Nucleus accumbens (tissue), 56 donors: Measurements from ENCODE around the gene ATAD3B.
"Not testable (repeated sequence)": the region's sequence is repeated elsewhere in the genome, so short reads cannot be mapped to it uniquely, and the experiment has no call there.

Experiments
- DNase-seq, 56 donors: peaks; one replicate each; lab custom pipeline; 2025; lab: John Stamatoyannopoulos, UW

Gene ATAD3B

DNA sequence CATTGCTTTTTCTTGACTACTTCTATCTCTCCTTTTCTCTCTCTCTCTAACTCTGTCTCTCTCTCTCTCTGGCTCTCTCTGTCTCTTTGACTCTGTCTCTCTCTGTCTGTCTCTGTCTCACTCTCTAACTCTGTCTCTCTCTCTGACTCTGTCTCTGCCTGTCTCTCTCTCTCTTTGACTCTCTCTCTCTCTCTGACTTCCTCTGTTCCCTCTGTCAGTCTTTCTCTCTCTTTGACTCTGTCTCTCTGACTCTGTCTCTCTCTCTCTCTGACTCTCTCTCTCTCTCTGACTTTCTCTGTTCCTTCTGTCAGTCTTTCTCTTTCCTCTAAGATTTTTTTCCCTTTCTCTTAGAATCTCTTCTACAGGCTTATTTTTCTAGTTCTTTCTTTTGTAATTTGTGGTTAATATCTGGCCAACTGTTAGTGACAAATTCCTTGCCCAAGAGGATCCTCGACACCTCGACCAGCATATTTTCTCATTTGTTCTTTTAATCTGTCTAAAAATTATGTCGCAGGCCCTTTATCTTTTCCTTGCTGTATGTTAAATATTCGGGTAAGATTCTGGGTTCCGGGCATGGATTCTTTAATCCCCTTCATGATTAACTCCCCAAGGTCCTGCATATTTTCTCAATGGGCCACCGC, 22.3 kb upstream of the ATAD3B start, which contains the start of gene ATAD3C:
Gene ATAD3C (plus strand): TSS at position 591 of the 641 bp plus-strand sequence. CDS start 995 bp downstream, outside the sequence.
- DNase-seq, result no peak

DNA sequence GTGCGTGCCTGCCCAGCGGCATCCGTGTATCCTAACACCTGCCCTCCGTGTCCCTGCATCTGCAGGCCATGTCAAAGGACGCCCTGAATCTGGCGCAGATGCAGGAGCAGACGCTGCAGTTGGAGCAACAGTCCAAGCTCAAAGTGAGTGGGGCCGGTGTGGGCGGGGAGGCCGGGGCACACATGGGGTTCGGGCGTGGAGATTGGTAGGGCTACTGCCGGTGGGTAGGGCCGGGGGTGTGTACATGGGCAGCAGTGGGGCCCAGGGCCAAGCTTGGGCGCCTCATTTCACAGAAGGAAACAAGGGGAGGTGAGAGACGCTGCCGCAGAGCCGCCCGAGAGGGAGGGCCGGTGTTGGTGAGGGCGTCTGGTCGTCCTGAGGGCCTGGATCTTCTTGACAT, 20.9 kb upstream of the ATAD3B start:
- not testable (repeated sequence) for DNase-seq

DNA sequence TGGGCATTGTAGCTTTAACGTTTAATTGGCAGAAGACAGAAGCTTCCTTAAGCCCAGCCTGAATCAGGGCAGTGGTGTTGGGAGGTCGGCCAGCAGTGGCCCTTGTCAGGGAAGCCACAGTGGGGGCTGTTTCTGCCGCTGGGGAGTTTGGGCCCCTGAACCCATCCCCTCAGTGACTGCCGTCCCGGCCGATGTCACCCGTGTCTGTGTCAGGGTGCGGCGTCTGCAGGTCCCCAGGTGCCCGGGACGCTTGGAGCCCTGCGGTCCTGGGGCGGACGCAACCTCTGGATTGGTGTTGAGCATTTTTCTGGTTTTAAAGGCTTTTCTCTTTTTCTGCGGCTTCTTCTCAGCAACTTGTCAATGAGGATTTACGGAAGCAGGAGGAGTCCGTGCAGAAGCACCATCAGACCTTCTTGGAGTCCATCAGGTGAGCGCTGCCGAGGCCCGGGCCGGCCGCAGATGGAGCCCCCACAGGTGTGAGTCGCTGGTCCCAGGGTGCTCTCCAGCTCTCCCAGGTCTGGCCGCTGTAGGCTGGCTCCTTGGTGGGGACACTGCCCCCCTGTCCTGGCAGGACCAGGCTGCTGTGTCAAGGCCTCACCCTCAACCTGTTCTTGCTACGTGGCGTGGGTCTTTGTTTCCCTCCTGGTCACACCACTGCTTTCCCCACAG, 19.7 kb upstream of the ATAD3B start:
- DNase-seq, result no peak

DNA sequence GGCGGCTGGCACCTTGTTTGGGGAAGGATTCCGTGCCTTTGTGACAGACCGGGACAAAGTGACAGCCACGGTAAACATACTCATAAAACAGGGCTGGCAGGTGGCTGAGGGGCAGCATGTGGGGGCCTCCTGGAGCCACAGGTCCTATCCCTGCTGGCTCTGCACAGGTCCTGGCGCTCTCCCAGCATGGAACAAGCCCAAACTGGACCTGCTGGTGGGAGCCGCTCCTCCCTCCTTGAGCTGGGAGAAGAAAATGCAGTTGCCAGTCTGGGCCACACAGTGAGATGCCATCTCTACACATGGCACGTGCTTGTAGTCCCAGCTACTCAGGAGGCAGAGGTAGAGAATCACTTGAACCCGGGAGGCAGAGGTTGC, 19.2 kb upstream of the ATAD3B start:
- DNase-seq, result not testable (repeated sequence)

GRCh38 chr1:1452882-1453281, 18.7 kb upstream of the ATAD3B start:
- DNase-seq, result no peak

- not testable (repeated sequence) for DNase-seq
Observed at GRCh38 chr1:1454286-1455056, 17.1 kb upstream of the ATAD3B start.

DNA sequence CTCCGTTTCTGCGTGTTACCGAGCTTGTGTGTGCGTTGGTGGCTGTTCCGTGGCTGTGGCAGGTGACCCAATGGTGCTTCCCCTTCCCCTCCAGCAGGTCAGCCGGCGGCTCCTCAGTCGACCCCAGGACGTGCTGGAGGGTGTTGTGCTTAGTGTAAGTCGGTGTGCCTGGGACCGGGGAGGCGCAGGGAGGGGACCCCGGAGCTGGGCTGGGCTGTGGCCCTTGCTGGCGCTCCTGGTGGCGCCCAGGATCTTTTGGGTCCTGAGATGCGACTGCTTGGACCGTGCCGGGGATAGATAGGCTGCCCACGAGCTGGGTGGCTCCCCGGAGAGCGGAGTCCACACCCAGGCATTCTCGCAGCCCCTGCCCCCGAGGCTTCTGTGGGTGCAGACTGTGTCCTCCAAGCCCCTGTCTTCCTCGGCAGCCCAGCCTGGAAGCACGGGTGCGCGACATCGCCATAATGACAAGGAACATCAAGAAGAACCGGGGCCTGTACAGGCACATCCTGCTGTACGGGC, 16.1 kb upstream of the ATAD3B start:
- no peak for DNase-seq

GRCh38 chr1:1455934-1456333, 15.6 kb upstream of the ATAD3B start:
- DNase-seq, result not testable (repeated sequence)

- DNase-seq, result not testable (repeated sequence)
Observed at GRCh38 chr1:1456683-1457255, 14.8 kb upstream of the ATAD3B start.

GRCh38 chr1:1459156-1459555, 12.4 kb upstream of the ATAD3B start:
- not testable (repeated sequence) for DNase-seq

DNA sequence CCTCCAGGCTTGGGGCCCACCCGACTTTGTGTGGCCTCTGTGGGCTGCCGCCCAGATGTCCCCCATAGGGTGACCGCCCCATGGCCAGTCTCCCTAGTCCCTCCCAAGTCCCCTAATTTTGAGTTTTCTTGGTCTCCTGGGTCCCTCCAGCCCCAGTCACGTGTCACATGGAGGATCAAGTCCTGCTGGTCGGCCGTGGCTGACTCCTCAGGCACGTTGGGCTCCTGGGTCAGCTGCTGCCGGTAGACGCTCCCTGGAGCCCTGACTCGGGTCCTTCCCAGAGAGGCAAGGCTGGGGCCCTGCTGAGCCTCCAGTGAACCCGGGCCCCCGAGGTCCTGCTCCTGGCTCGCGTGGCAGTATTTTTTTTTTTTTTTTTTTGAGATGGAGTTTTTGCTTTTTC, 11.9 kb upstream of the ATAD3B start:
- not testable (repeated sequence) for DNase-seq

GRCh38 chr1:1460540-1461130, 10.9 kb upstream of the ATAD3B start:
- DNase-seq, result no peak

- no peak for DNase-seq
Observed at GRCh38 chr1:1461721-1462317, 9.7 kb upstream of the ATAD3B start.

GRCh38 chr1:1462318-1462966, 9.1 kb upstream of the ATAD3B start:
- no peak for DNase-seq

- DNase-seq, result no peak
Observed at GRCh38 chr1:1463312-1463711, 8.3 kb upstream of the ATAD3B start.

DNA sequence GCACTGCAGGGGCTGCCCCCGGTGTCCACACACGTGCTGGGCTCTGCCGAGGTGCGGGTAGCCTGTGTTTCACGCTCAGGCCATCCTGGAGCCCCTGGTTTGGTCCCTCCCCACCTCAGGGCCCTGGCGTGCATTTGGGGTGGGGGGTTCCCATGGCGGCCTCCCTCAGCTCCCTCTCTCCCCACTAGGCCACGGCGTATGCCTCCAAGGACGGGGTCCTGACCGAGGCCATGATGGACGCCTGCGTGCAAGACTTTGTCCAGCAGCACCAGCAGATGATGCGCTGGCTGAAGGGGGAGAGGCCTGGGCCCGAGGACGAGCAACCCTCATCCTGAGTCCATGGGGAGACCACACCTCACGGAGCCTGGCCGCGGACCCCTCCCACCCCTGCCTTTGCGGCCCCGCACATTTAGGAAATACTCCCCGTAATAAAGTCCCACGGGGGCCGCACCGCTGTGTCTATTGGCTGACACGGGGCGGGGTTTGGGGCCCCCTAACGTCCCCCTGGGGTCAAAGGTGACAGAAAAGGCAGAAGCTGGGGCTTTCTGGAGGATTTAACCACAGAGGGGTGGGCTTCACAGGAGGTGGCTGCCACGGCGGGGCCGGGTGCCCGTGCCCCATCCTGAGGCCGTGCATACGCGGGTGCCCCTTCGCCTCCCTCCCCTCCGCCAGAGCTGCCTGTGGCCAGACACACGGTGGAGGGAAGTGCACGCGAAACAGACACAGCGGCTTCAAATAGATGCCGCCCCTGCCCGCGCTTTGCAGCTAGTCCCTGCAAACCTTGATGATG, 3.2 kb upstream of the ATAD3B start:
- not testable (repeated sequence) for DNase-seq

DNA sequence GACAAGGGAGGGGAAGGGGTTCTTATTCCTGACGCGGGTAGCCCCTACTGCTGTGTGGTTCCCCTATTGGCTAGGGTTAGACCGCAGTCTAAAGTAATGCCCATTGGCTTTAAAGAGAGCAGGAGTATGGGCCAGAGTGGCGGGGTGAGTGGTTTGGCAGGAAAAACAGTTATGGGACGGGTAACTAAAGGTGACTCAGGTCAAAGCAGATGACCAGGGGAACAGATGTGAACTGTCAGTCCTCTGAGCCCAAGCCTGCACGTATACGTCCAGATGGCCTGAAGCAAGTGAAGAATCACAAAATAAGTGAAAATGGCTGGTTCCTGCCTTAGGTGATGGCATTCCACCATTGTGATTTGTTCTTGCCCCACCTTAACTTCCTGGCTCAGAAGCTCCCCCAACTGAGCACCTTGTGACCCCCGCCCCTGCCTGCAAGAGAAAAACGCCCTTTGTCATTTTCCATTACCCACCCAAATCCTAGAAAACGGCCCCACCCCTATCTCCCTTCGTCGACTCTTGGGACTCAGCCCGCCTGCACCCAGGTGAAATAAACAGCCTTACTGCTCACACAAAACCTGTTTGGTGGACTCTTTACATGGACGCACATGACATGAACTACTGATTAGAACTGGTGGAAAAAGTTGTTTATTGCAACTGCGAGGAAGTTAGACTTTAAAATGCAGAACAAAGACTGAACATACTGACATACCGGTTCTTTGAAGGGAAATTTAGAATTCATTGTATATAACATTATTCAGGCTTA, 758 bp upstream of the ATAD3B start:
- peak in 2 of 56 donors; percentile 3 to 13 for DNase-seq
